CD4-positive, alpha-beta memory T cell (primary cell): ENCODE measurements around the gene NIF3L1. TPM values are rescaled to one million over a fixed set of nuclear protein-coding genes. Genes with fewer than 3 reads are reported as not detected.

ENCODE experiments used
- CTCF ChIA-PET: fragments of 350-600 bp; sonication (Branson Sonifier 250); formaldehyde crosslinking; loops from one replicate; lab custom pipeline; 2021; ENCODE audit warnings: inconsistent platforms; ENCODE audit not compliant: partially characterized antibody; lab: Charles Lee
- POLR2A ChIA-PET: fragments of 350-600 bp; sonication (Branson Sonifier 250); formaldehyde crosslinking; loops from one replicate; lab custom pipeline; 2021; ENCODE audit not compliant: partially characterized antibody; lab: Charles Lee
- DNase-seq, 5 donors: peaks; one replicate each; pipeline versions ENCODE4 v3.0.0 to v3.0.0-alpha.2; 2020 to 2022; ENCODE audit warnings: mixed read lengths in 1 of 5
- H3K27ac ChIP-seq: one replicate; pipeline ENCODE4 v1.7.0; 2013; ENCODE audit warnings: low read depth, low read length
- H3K27me3 ChIP-seq: 2 replicates; pipeline ENCODE4 v1.7.0; 2013; ENCODE audit warnings: mild to moderate bottlenecking, low read length, moderate library complexity; ENCODE audit not compliant: insufficient read depth
- H3K36me3 ChIP-seq: 2 replicates; pipeline ENCODE4 v1.7.0; 2013; ENCODE audit warnings: mild to moderate bottlenecking, low read length, moderate library complexity; ENCODE audit not compliant: insufficient read depth
- H3K4me1 ChIP-seq: 2 replicates; pipeline ENCODE4 v1.7.0; 2013; ENCODE audit warnings: mild to moderate bottlenecking, low read length, moderate library complexity; ENCODE audit not compliant: insufficient read depth
- H3K4me3 ChIP-seq, 2 donors: one replicate each; pipeline ENCODE4 v1.7.0; 2013; ENCODE audit warnings: low read length in 2 of 2, mild to moderate bottlenecking in 1 of 2
- H3K9me3 ChIP-seq, 2 donors: one replicate each; pipeline ENCODE4 v1.7.0; 2013; ENCODE audit warnings: low read length in 2 of 2, control low read depth in 1 of 2; ENCODE audit not compliant: control insufficient read depth in 1 of 2
- H3K27ac Mint-ChIP-seq, 7 donors: one replicate each; pipeline ENCODE4 v1.8.0; 2020 to 2021; ENCODE audit warnings: mixed read lengths in 7 of 7, mild to moderate bottlenecking in 6 of 7, inconsistent platforms in 3 of 7, moderate library complexity in 3 of 7
- H3K27me3 Mint-ChIP-seq, 2 donors: one replicate each; pipeline ENCODE4 v1.8.0; 2020 to 2021; ENCODE audit warnings: mixed read lengths in 2 of 2
- H3K36me3 Mint-ChIP-seq, 2 donors: one replicate each; pipeline ENCODE4 v1.8.0; 2020 to 2021; ENCODE audit warnings: mixed read lengths in 2 of 2, inconsistent platforms in 1 of 2, mild to moderate bottlenecking in 1 of 2
- H3K4me1 Mint-ChIP-seq, 4 donors: one replicate each; pipeline ENCODE4 v1.8.0; 2020 to 2021; ENCODE audit warnings: mixed read lengths in 4 of 4, mild to moderate bottlenecking in 1 of 4
- H3K4me3 Mint-ChIP-seq, 8 donors: one replicate each; pipeline ENCODE4 v1.8.0; 2020 to 2021; ENCODE audit warnings: mixed read lengths in 8 of 8, mild to moderate bottlenecking in 7 of 8, moderate library complexity in 6 of 8, inconsistent platforms in 3 of 8
- H3K9me3 Mint-ChIP-seq, 8 donors: one replicate each; pipeline ENCODE4 v1.8.0; 2020 to 2021; ENCODE audit warnings: mixed read lengths in 8 of 8, mild to moderate bottlenecking in 5 of 8, inconsistent platforms in 3 of 8, moderate library complexity in 1 of 8
- intact Hi-C: fragments of 100-400 bp; cut with micrococcal nuclease; formaldehyde crosslinking; loops from one replicate; pipeline ENCODE4 v1.15.1; 2023
- polyA plus RNA-seq, 2 donors: library from polyadenylated mRNA; unstranded; fragments of 300-500 nt; fragmentation: Illumina TruSeq; gene quantifications; one replicate each; pipeline ENCODE4 v1.2.3, GENCODE V29; 2021
- total RNA-seq, 2 experiments: library from RNA; stranded (reverse); gene quantifications; one replicate each; pipeline ENCODE4 v1.2.3, GENCODE V29; 2021

Gene NIF3L1
- total and polyA plus RNA-seq, 4 experiments from 2014 or later, result 22.4 to 30.3 (median 26.5) TPM

DNA sequence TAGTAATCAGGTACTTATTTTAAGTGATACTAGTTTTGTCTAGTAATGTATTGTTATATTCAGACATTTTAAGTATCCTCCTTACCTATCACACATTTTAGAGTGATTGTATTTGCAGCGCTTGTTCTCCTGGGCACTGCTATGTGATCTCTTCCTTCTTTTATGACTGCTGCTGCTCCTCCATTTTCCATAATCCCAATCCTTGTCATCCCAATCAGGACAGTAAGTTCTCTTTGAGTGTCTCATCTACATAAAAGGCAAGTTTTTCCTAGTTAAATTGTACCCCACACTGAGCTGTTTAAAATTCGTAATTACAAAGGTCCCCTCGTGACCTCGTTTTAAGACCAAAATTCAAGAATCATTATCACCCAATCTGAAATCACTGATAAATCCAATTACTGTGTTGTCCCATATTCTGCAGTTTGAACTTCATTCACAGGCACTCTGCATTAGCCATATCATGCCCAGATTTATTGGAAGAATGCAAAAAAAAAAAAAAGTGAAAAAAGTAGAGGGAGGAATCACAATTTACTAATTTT, 27.5 kb upstream of the NIF3L1 start:
- POLR2A ChIA-PET, result interaction anchor here (0.7 to 1.8 kb wide), 4 partner anchors 9 to 46 kb away, joined by 3 to 18 read pairs (median 6); partner anchors contain the start of genes NIF3L1 and PPIL3
- H3K4me3 ChIP-seq, result peak overlapping the region; percentile 6 to 83
- peak overlapping the region; percentile 100 for H3K27ac ChIP-seq
- H3K36me3 Mint-ChIP-seq, result peaks cover 62 to 73% of the 10 kb centered on the region in 2 donors
- H3K4me1 ChIP-seq, result peaks cover 60% of the 10 kb centered on the region
- H3K9me3 Mint-ChIP-seq, result peaks cover 0 to 4% (median 0%) of the 10 kb centered on the region in 8 donors
- no peaks in the 10 kb centered on the region for H3K9me3 ChIP-seq
- intact Hi-C loops, result loop anchor here (5.0 kb wide), 1 partner anchor 1776 kb away; no protein-coding TSS in a partner anchor
- peaks cover 35 to 70% (median 52%) of the 10 kb centered on the region in 4 donors for H3K4me1 Mint-ChIP-seq
- H3K27me3 Mint-ChIP-seq, result no peaks in the 10 kb centered on the region
- peak in 1 of 5 donors; percentile 13 for DNase-seq
- H3K4me3 Mint-ChIP-seq, result peak overlapping the region; percentile 91 to 99 (median 96)
- H3K36me3 ChIP-seq, result peaks cover 39% of the 10 kb centered on the region
- peak overlapping the region; percentile 89 to 100 (median 100) for H3K27ac Mint-ChIP-seq
- CTCF ChIA-PET, result interaction anchor here (0.7 to 1.5 kb wide), 2 partner anchors 13 to 46 kb away, joined by 3 read pairs; no protein-coding TSS in a partner anchor
- H3K27me3 ChIP-seq, result no peaks in the 10 kb centered on the region

DNA sequence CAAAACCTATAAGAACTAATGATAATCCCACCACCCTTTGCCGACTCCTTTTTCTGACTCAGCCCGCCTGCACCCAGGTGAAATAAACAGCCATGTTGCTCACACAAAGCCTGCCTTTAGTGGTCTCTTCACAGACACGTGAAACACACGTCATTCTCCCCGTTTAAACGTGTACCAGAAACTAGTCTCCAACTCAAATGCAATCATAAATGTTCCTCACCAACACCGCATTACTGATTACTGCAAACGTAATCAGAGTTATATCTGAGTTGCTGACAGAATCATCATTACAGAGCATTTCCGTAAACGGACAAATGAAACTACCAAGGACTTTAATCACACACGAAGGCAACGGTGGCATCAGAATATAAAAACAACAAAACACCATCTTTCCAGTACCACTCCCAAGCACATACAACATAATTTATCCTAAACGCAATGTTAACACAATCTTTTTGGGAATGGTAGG, 26.6 kb upstream of the NIF3L1 start:
- ChIA-PET POLR2A (interaction anchor here (1.3 to 8.0 kb wide), 10 partner anchors 11 to 589 kb away, joined by 3 to 285 read pairs (median 12); partner anchors contain the start of genes BZW1, NIF3L1, PPIL3 and STRADB), CTCF (no interaction called here)
- peak overlapping the region; percentile 91 to 99 (median 96) for H3K4me3 Mint-ChIP-seq
- peaks cover 0 to 4% (median 0%) of the 10 kb centered on the region in 8 donors for H3K9me3 Mint-ChIP-seq
- Histone ChIP-seq H3K4me1 (peaks cover 54% of the 10 kb centered on the region), H3K9me3 (no peaks in the 10 kb centered on the region), H3K27ac (peak overlapping the region; percentile 100), H3K27me3 (no peaks in the 10 kb centered on the region), H3K4me3 (peak overlapping the region; percentile 83 to 100), H3K36me3 (peaks cover 30% of the 10 kb centered on the region)
- no peaks in the 10 kb centered on the region for H3K27me3 Mint-ChIP-seq
- H3K4me1 Mint-ChIP-seq, result peaks cover 33 to 67% (median 46%) of the 10 kb centered on the region in 4 donors
- H3K36me3 Mint-ChIP-seq, result peaks cover 53 to 65% of the 10 kb centered on the region in 2 donors
- intact Hi-C loops, result loop anchor here (5.0 kb wide), 1 partner anchor 1775 kb away; no protein-coding TSS in a partner anchor
- DNase-seq, result peak; percentile 65 to 91 (median 77)
- H3K27ac Mint-ChIP-seq, result peak overlapping the region; percentile 89 to 100 (median 100)

- H3K27ac ChIP-seq, result peak overlapping the region; percentile 100
- Mint-ChIP-seq H3K27me3 (no peaks in the 10 kb centered on the region), H3K9me3 (peaks cover 0 to 4% (median 0%) of the 10 kb centered on the region in 8 donors), H3K36me3 (peaks cover 41 to 52% of the 10 kb centered on the region in 2 donors), H3K4me3 (peak overlapping the region; percentile 91 to 99 (median 96)), H3K27ac (peak overlapping the region; percentile 89 to 100 (median 100)), H3K4me1 (peaks cover 28 to 59% (median 39%) of the 10 kb centered on the region in 4 donors)
- peaks cover 48% of the 10 kb centered on the region for H3K4me1 ChIP-seq
- H3K4me3 ChIP-seq, result peak overlapping the region; percentile 83 to 100
- intact Hi-C loops, result loop anchor here (1.0 to 5.0 kb wide), 8 partner anchors 26 to 1774 kb away; partner anchors contain the start of genes BZW1, CFLAR, HYCC2 and NIF3L1
- CTCF ChIA-PET, result interaction anchor here (1.0 to 2.1 kb wide), 10 partner anchors 9 to 368 kb away, joined by 3 to 12 read pairs (median 5); partner anchors contain the start of genes BZW1, NIF3L1 and PPIL3
- H3K9me3 ChIP-seq, result no peaks in the 10 kb centered on the region
- POLR2A ChIA-PET, result interaction anchor here (0.5 to 8.0 kb wide), 60 partner anchors 10 to 1779 kb away, joined by 3 to 285 read pairs (median 6); partner anchors contain the start of genes ALS2, BZW1, CASP10 and CASP8
- peak in 1 of 5 donors; percentile 57 for DNase-seq
- H3K27me3 ChIP-seq, result no peaks in the 10 kb centered on the region
- H3K36me3 ChIP-seq, result peaks cover 18% of the 10 kb centered on the region
Measured at GRCh38 chr2:200863782-200864175, 25.4 kb upstream of the NIF3L1 start.

DNA sequence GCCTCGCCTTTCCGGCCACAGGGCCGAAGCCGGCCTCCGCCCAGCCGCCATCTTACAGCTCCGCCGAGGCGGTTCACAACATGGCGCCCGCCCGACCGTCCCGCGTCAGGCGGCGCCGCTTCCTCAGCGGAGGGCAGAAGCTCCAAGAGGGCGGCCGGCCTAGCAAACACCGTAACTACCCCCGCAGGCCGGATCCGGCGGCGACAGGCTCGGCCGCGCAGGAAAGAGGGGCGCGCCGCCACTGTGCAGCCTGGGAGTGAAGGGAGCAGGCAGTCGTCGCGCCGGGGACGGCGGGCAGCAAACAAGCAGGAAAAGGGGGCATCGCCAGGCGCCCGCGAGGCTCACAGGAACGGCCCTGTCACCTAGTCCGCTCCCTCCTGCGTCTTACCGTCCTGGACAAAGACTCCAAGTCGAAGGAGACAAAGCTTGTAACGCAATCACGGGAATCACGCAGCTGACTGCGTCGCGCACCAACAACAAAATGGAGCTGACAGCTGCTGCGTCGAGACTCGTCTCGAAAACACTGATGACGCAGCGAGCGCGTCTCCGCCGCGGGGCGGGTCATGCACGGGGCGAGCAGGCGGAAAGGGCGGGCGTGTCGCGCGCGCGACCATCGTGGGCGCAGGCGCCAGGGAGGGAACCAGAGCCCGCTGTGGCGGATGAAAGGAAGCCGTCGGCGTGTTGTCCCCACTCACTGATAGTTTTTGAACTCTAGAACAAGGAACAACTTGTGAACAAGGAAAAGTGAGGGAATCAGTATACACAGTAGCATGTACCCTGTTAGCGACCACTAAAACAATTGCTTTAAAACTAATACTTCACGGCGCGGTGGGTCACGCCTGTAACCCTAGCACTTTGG, 24.8 kb upstream of the NIF3L1 start, which contains the start of gene CLK1:
Gene CLK1 (minus strand): TSS at position 483 of the 859 bp plus-strand sequence. CDS start 2,796 bp downstream, outside the sequence.
- peaks cover 0 to 4% (median 0%) of the 10 kb centered on the region in 8 donors for H3K9me3 Mint-ChIP-seq
- Histone ChIP-seq H3K9me3 (no peaks in the 10 kb centered on the region), H3K27ac (peak within 1 kb of the TSS; percentile 100), H3K4me3 (peak within 1 kb of the TSS; percentile 83 to 100), H3K36me3 (peaks cover 12% of the 10 kb centered on the region), H3K27me3 (no peaks in the 10 kb centered on the region), H3K4me1 (peaks cover 47% of the 10 kb centered on the region)
- H3K4me1 Mint-ChIP-seq, result peaks cover 28 to 59% (median 41%) of the 10 kb centered on the region in 4 donors
- H3K4me3 Mint-ChIP-seq, result peak within 1 kb of the TSS; percentile 91 to 99 (median 96)
- POLR2A ChIA-PET, result interaction anchor here (0.6 to 8.0 kb wide), 61 partner anchors 9 to 1779 kb away, joined by 3 to 285 read pairs (median 6); partner anchors contain the start of genes ALS2, BZW1, CASP10 and CASP8
- H3K27ac Mint-ChIP-seq, result peak within 1 kb of the TSS; percentile 89 to 100 (median 100)
- peak; percentile 93 to 97 (median 94) for DNase-seq
- peaks cover 35 to 48% of the 10 kb centered on the region in 2 donors for H3K36me3 Mint-ChIP-seq
- intact Hi-C loops, result loop anchor here (1.0 to 5.0 kb wide), 8 partner anchors 25 to 1773 kb away; partner anchors contain the start of genes BZW1, CFLAR, HYCC2 and NIF3L1
- CTCF ChIA-PET, result interaction anchor here (1.0 to 2.1 kb wide), 10 partner anchors 9 to 368 kb away, joined by 3 to 12 read pairs (median 5); partner anchors contain the start of genes BZW1, NIF3L1 and PPIL3
- H3K27me3 Mint-ChIP-seq, result no peaks in the 10 kb centered on the region

- CTCF ChIA-PET, result no interaction called here
- Mint-ChIP-seq H3K27ac (peak overlapping the region; percentile 15 to 91 (median 76)), H3K36me3 (peaks cover 9 to 28% of the 10 kb centered on the region in 2 donors), H3K4me1 (peaks cover 8 to 30% (median 18%) of the 10 kb centered on the region in 4 donors), H3K27me3 (no peaks in the 10 kb centered on the region), H3K9me3 (peaks cover 0 to 4% (median 0%) of the 10 kb centered on the region in 8 donors), H3K4me3 (peak overlapping the region in 2 of 8 donors; percentile 4 to 34)
- no peaks in the 10 kb centered on the region for H3K27me3 ChIP-seq
- H3K27ac ChIP-seq, result no peak overlapping the region
- intact Hi-C loops, result no loop called here
- POLR2A ChIA-PET, result interaction anchor here (1.1 to 8.0 kb wide), 3 partner anchors 15 to 20 kb away, joined by 3 to 285 read pairs (median 3); partner anchors contain the start of genes NIF3L1 and PPIL3
- no peaks in the 10 kb centered on the region for H3K9me3 ChIP-seq
- H3K36me3 ChIP-seq, result no peaks in the 10 kb centered on the region
- no peak for DNase-seq
- no peak overlapping the region for H3K4me3 ChIP-seq
- H3K4me1 ChIP-seq, result peaks cover 21% of the 10 kb centered on the region
Measured at GRCh38 chr2:200869014-200869413, 20.2 kb upstream of the NIF3L1 start.

GRCh38 chr2:200871151-200871550, 18.0 kb upstream of the NIF3L1 start:
- intact Hi-C loops, result no loop called here
- Histone ChIP-seq H3K27ac (no peak overlapping the region), H3K9me3 (no peaks in the 10 kb centered on the region), H3K4me3 (no peak overlapping the region), H3K4me1 (peaks cover 12% of the 10 kb centered on the region), H3K36me3 (no peaks in the 10 kb centered on the region), H3K27me3 (no peaks in the 10 kb centered on the region)
- CTCF ChIA-PET, result no interaction called here
- H3K27me3 Mint-ChIP-seq, result no peaks in the 10 kb centered on the region
- H3K36me3 Mint-ChIP-seq, result peaks cover 22 to 38% of the 10 kb centered on the region in 2 donors
- H3K27ac Mint-ChIP-seq, result no peak overlapping the region
- no peak overlapping the region for H3K4me3 Mint-ChIP-seq
- no peak for DNase-seq
- peaks cover 3 to 16% (median 9%) of the 10 kb centered on the region in 4 donors for H3K4me1 Mint-ChIP-seq
- no peaks in the 10 kb centered on the region for H3K9me3 Mint-ChIP-seq
- POLR2A ChIA-PET, result no interaction called here
